ENCODE measurements around the gene C1orf87.

DNA sequence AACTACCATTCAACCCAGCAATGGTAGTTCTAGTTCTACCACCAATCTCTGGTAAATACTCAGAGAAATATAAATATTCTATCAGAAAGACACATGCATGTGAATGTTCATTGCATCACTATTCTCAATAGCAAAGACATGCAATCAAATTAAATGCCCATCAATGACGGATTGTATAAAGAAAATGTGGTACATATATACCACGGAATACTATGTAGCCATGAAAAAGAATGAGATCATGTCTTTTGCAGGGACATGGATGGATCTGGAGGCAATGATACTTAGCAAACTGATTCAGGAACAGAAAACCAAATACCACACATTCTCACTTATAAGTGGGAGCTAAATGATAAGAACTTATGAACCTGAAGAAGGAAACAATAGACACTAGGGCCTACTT, 37.5 kb upstream of the C1orf87 start:
- TF ChIP-seq CTCF (IDR thresholded peaks at IDR 0.05; ENCODE audit: borderline replicate concordance, extremely low read depth, low read length, poor library complexity, severe bottlenecking): no peak
- TF ChIP-seq EZH2 (IDR thresholded peaks at IDR 0.05; ENCODE audit: borderline replicate concordance, low read depth, low read length, severe bottlenecking): no peak
